ENCODE measurements around the gene CRELD1.
A peak's percentile ranks its signal among the peaks of the same experiment; 100 is the strongest.
"Not testable (repeated sequence)": the region's sequence is repeated elsewhere in the genome, so short reads cannot be mapped to it uniquely, and the experiment has no call there.

CRELD1 gene

GRCh38 chr3:9891072-9891622, 42.5 kb upstream of the CRELD1 start:
- no peak for TF ChIP-seq CTCF (conservative IDR thresholded peaks at IDR 0.05)
- H3K27ac ChIP-seq = peak overlapping the region; percentile 91

- peak overlapping the region; percentile 28; the same call in 1 of the 2 replicates for H3K27ac ChIP-seq
- TF ChIP-seq CTCF (conservative IDR thresholded peaks at IDR 0.05) = no peak
Measured at GRCh38 chr3:9893739-9894138, 39.9 kb upstream of the CRELD1 start.

- not testable (repeated sequence) for H3K27ac ChIP-seq
Measured at GRCh38 chr3:9895715-9896114, 37.9 kb upstream of the CRELD1 start.

GRCh38 chr3:9896755-9897407, 36.8 kb upstream of the CRELD1 start:
- peak overlapping the region; percentile 98 for H3K27ac ChIP-seq

GRCh38 chr3:9897408-9898372, 35.9 kb upstream of the CRELD1 start:
- peak overlapping the region; percentile 98 for H3K27ac ChIP-seq
- no peak for TF ChIP-seq CTCF (conservative IDR thresholded peaks at IDR 0.05)

GRCh38 chr3:9898467-9899241, 35.0 kb upstream of the CRELD1 start:
- peak overlapping the region; percentile 98 for H3K27ac ChIP-seq

GRCh38 chr3:9899289-9899791, 34.3 kb upstream of the CRELD1 start:
- no peak for TF ChIP-seq CTCF (conservative IDR thresholded peaks at IDR 0.05)
- H3K27ac ChIP-seq = peak overlapping the region; percentile 98

More at GRCh38 chr3:9898467-9899241, 35.0 kb upstream of the CRELD1 start:
- TF ChIP-seq CTCF (conservative IDR thresholded peaks at IDR 0.05) = no peak

- H3K27ac ChIP-seq = not testable (repeated sequence)
Measured at GRCh38 chr3:9900965-9901415, 32.6 kb upstream of the CRELD1 start.
